Activated CD4-positive, alpha-beta T cell treated with anti-CD3 and anti-CD28 coated beads, Interleukin-2, Interleukin-6, amounts not matched to agents 100 ng/mL and 50 ng/mL, durations not matched to agents 16 hours and 8 hours (primary cell): ENCODE measurements around the gene ABCA5.
"Not testable (repeated sequence)": the region's sequence is repeated elsewhere in the genome, so short reads cannot be mapped to it uniquely, and the experiment has no call there.

ENCODE experiments used
- DNase-seq: peaks from one replicate; pipeline ENCODE4 v3.0.0-alpha.2; 2020

ABCA5 gene

GRCh38 chr17:69325518-69326376 is 1.2 kb downstream of the ABCA5 start:
- no peak for DNase-seq

GRCh38 chr17:69323806-69324205 is 3.1 kb downstream of the ABCA5 start:
- DNase-seq: no peak

- no peak for DNase-seq
Measured at GRCh38 chr17:69320908-69321238, 6.1 kb downstream of the ABCA5 start.

GRCh38 chr17:69320210-69320907 is 6.6 kb downstream of the ABCA5 start:
- no peak for DNase-seq

GRCh38 chr17:69317625-69318024 is 9.3 kb downstream of the ABCA5 start:
- no peak for DNase-seq

- no peak for DNase-seq
Measured at GRCh38 chr17:69314246-69315065, 12.5 kb downstream of the ABCA5 start.

GRCh38 chr17:69305177-69305576 is 21.8 kb downstream of the ABCA5 start:
- no peak for DNase-seq

GRCh38 chr17:69302682-69303081 is 24.3 kb downstream of the ABCA5 start:
- no peak for DNase-seq

GRCh38 chr17:69300222-69300621 is 26.7 kb downstream of the ABCA5 start:
- no peak for DNase-seq

- DNase-seq: not testable (repeated sequence)
Measured at GRCh38 chr17:69298120-69298722, 28.7 kb downstream of the ABCA5 start.

- DNase-seq: no peak
Measured at GRCh38 chr17:69287168-69287567, 39.8 kb downstream of the ABCA5 start.

- DNase-seq: no peak
Measured at GRCh38 chr17:69286257-69286656, 40.7 kb downstream of the ABCA5 start.

- DNase-seq: no peak
Measured at GRCh38 chr17:69284646-69285045, 42.3 kb downstream of the ABCA5 start.

- no peak for DNase-seq
Measured at GRCh38 chr17:69282002-69282401, 44.9 kb downstream of the ABCA5 start.

- not testable (repeated sequence) for DNase-seq
Measured at GRCh38 chr17:69276279-69276678, 50.7 kb downstream of the ABCA5 start.

GRCh38 chr17:69275751-69276150 is 51.2 kb downstream of the ABCA5 start:
- no peak for DNase-seq

GRCh38 chr17:69271023-69271422 is 55.9 kb downstream of the ABCA5 start:
- DNase-seq: no peak

- no peak for DNase-seq
Measured at GRCh38 chr17:69269131-69269998, 57.6 kb downstream of the ABCA5 start.

GRCh38 chr17:69268543-69269014 is 58.4 kb downstream of the ABCA5 start:
- no peak for DNase-seq

- no peak for DNase-seq
Measured at GRCh38 chr17:69267219-69267618, 59.7 kb downstream of the ABCA5 start.

GRCh38 chr17:69265873-69266272 is 61.1 kb downstream of the ABCA5 start:
- no peak for DNase-seq

- DNase-seq: no peak
Measured at GRCh38 chr17:69254187-69254586, 72.7 kb downstream of the ABCA5 start.
